ENCODE data around the gene GYS2.

GYS2 gene

DNA sequence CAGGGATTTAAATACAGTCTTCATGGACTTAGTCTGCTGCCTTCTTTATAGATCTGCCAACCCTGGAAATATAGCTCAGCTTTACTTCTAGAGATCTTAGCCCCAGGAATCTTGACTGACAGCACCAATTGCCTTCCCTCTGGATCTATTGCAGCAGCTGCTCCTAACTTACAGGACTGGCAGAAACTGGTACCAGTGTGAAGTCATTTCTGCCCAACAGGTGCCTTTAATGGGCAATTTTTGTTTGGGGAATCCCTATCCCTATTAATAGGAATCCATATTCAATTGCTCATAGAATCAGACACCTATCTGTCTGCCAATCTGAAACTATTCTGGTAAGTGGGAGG is 51.3 kb downstream of the GYS2 start:
- DNase-seq (ENCODE audit: extremely low spot score) = no peak
- ChIA-PET POLR2A (no interaction called here), CTCF (no interaction called here)
- TF ChIP-seq NFRKB (IDR thresholded peaks at IDR 0.05) (no peak), TARDBP (IDR thresholded peaks at IDR 0.05) (no peak), HDGF (IDR thresholded peaks at IDR 0.05; ENCODE audit: borderline replicate concordance) (no peak), SUZ12 (IDR thresholded peaks at IDR 0.05) (no peak), ELF4 (IDR thresholded peaks at IDR 0.05) (no peak), LEF1 (IDR thresholded peaks at IDR 0.05; ENCODE audit: borderline replicate concordance) (no peak), FOXM1 (IDR thresholded peaks at IDR 0.05; ENCODE audit: borderline replicate concordance) (no peak), BHLHE40 (IDR thresholded peaks at IDR 0.05; ENCODE audit: borderline replicate concordance) (no peak), CTBP1 (IDR thresholded peaks at IDR 0.05; ENCODE audit: borderline replicate concordance) (no peak), SP1 (IDR thresholded peaks at IDR 0.05) (no peak), L3MBTL2 (conservative IDR thresholded peaks at IDR 0.05) (no peak), ARNT (IDR thresholded peaks at IDR 0.05) (no peak), FOXK2 (IDR thresholded peaks at IDR 0.05) (no peak)
- TF ChIP-seq, protein P1, sequence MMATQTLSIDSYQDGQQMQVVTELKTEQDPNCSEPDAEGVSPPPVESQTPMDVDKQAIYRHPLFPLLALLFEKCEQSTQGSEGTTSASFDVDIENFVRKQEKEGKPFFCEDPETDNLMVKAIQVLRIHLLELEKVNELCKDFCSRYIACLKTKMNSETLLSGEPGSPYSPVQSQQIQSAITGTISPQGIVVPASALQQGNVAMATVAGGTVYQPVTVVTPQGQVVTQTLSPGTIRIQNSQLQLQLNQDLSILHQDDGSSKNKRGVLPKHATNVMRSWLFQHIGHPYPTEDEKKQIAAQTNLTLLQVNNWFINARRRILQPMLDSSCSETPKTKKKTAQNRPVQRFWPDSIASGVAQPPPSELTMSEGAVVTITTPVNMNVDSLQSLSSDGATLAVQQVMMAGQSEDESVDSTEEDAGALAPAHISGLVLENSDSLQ (IDR thresholded peaks at IDR 0.05) = no peak

DNA sequence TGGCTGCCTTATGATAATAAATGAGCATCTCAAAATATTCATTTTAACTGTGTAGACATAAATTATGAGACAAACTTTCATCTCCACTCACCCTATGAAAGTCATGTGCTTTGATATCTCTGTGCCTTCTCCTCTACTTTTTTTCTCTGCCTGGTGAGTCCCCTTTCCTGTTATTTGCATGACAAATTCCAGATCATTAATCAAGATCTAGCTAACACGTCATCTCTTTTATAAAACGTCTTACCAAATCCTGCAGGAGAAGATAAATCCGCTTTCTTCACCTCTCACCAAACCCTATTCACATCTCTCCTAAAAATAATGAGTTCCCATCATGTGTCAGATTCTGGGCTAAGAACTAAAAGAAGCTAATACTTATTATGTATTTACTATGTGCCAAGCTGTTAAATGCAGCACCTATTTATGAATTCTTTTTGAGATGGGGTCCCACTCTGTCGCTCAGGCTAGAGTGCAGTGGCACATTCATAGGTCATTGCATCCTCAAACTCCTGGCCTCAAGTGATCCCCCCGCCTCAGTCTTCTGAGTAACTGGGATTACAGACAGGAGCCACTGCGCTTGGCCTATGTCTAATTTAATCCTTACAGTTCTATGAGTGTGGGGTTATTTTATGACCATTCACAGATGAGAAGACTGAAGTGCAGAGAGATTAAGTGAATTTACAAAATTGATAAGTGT is 51.9 kb downstream of the GYS2 start:
- CTCF ChIA-PET = no interaction called here
- TF ChIP-seq LEF1 (IDR thresholded peaks at IDR 0.05; ENCODE audit: borderline replicate concordance) (no peak), L3MBTL2 (conservative IDR thresholded peaks at IDR 0.05) (no peak), ELF4 (IDR thresholded peaks at IDR 0.05) (no peak), ARNT (IDR thresholded peaks at IDR 0.05) (no peak), BHLHE40 (IDR thresholded peaks at IDR 0.05; ENCODE audit: borderline replicate concordance) (no peak), ZNF384 (IDR thresholded peaks at IDR 0.05) (no peak), CTBP1 (IDR thresholded peaks at IDR 0.05; ENCODE audit: borderline replicate concordance) (no peak)
- POLR2A ChIA-PET = no interaction called here
- no peak for DNase-seq (ENCODE audit: extremely low spot score)

DNA sequence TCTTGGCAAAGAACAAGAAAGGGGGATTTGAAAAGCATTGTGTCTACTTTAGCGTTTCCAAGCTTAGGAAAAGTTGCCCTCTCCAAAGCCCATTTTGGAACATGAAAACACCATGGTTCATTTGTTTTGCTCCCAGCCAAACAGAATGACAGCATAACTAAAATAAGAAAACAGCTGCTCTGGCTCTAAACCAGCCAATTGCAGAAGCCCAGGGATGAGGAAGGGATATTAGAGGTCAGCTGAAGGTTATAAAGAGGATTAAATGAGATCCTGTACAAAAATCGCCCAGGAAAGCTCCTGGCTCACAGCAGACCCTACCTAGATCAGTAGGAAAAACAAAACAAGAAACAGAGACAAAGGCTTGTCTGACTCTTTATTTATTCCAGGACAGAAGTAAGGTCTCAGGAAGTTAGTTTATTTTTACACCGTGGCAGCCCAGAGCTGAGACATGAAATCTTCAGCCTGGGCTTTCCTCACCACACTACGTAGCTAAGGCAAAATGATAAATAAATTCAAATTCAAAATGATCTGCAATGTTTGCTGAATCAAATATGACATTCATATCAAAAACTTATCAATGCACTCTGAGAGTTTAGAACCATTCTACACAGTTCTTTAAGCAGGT is 52.7 kb downstream of the GYS2 start:
- ChIA-PET CTCF (no interaction called here), POLR2A (no interaction called here)

DNA sequence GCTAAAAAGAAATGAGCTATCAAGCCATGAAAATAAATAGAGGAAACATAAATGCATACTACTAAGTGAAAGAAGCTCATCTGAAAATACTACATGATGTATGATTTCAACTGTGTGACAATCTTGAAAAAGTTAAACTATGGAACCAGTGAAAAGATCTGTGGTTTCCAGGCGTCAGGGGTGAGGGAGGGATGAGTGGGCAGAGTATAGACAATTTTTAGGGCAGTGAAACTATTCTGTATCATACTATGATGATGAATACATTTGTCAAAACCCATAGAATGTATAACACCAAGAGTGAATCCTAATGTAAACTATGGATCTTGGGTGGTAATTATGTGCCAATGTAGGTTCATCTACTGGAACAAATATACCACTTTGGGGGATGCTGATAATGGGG is 57.2 kb downstream of the GYS2 start:
- POLR2A ChIA-PET = no interaction called here
- CTCF ChIA-PET = no interaction called here
- DNase-seq (ENCODE audit: extremely low spot score) = no peak
- TF ChIP-seq NFRKB (IDR thresholded peaks at IDR 0.05) = no peak
- TF ChIP-seq BHLHE40 (IDR thresholded peaks at IDR 0.05; ENCODE audit: borderline replicate concordance) = no peak
- TF ChIP-seq CTBP1 (IDR thresholded peaks at IDR 0.05; ENCODE audit: borderline replicate concordance) = no peak
- TF ChIP-seq HDGF (IDR thresholded peaks at IDR 0.05; ENCODE audit: borderline replicate concordance) = no peak
- TF ChIP-seq FOXM1 (IDR thresholded peaks at IDR 0.05; ENCODE audit: borderline replicate concordance) = no peak
- TF ChIP-seq ELF4 (IDR thresholded peaks at IDR 0.05) = no peak
- TF ChIP-seq ARNT (IDR thresholded peaks at IDR 0.05) = no peak
- TF ChIP-seq FOXK2 (IDR thresholded peaks at IDR 0.05) = no peak
- no peak for TF ChIP-seq ZNF384 (IDR thresholded peaks at IDR 0.05)
- TF ChIP-seq, protein P1 (IDR thresholded peaks at IDR 0.05) = no peak
- no peak for TF ChIP-seq L3MBTL2 (conservative IDR thresholded peaks at IDR 0.05)
- TF ChIP-seq SP1 (IDR thresholded peaks at IDR 0.05) = no peak

More for the DNA sequence above, 52.7 kb downstream of the GYS2 start:
- TF ChIP-seq LEF1 (IDR thresholded peaks at IDR 0.05; ENCODE audit: borderline replicate concordance) (no peak), SUZ12 (IDR thresholded peaks at IDR 0.05) (no peak), BHLHE40 (IDR thresholded peaks at IDR 0.05; ENCODE audit: borderline replicate concordance) (no peak), FOXM1 (IDR thresholded peaks at IDR 0.05; ENCODE audit: borderline replicate concordance) (no peak), ELF4 (IDR thresholded peaks at IDR 0.05) (no peak)
- DNase-seq (ENCODE audit: extremely low spot score) = no peak

DNA sequence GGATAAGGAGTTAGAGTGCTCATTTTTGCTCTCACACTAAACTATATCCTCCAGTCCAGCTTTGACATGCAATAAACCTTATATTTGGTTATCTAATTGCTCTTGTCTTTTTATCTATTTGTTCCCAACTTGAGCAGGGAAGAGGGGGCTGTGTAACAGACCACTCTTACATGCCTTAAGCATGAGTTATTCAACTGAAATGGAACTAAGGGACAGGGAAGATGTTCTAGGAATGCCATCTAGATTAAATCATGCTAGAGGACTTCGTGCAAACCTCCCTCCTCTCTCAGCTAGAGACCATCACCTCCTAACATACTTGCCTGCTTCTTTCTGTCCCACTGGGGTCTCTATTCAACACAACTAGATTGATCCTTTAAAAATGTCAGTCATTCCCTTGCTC is 57.9 kb downstream of the GYS2 start:
- DNase-seq (ENCODE audit: extremely low spot score) = no peak
- ChIA-PET CTCF (no interaction called here), POLR2A (no interaction called here)
- TF ChIP-seq HDGF (IDR thresholded peaks at IDR 0.05; ENCODE audit: borderline replicate concordance) (no peak), LEF1 (IDR thresholded peaks at IDR 0.05; ENCODE audit: borderline replicate concordance) (no peak), CTBP1 (IDR thresholded peaks at IDR 0.05; ENCODE audit: borderline replicate concordance) (no peak), ZNF384 (IDR thresholded peaks at IDR 0.05) (no peak), NFRKB (IDR thresholded peaks at IDR 0.05) (no peak), ARNT (IDR thresholded peaks at IDR 0.05) (no peak)

DNA sequence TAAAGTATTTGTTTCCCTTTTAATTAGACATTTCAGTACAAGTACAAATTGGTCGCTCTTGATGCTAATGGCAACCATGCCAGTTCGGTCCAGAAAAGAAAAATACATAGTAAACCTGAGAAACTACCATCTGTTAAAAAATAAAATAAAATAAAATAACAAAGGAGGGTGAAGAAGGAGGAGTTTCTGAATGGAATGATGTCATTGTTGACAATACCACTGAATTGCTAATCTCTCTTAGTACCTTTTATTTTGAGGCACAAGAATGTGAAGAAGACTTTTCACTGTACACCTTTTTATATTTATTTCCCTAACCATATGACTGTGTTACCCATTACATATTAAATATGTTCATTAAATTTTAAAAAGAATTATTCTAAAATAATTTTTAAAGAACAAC is 59.1 kb downstream of the GYS2 start:
- no peak for DNase-seq (ENCODE audit: extremely low spot score)
- CTCF ChIA-PET = no interaction called here
- TF ChIP-seq ARNT (IDR thresholded peaks at IDR 0.05) (no peak), TARDBP (IDR thresholded peaks at IDR 0.05) (no peak), FOXM1 (IDR thresholded peaks at IDR 0.05; ENCODE audit: borderline replicate concordance) (no peak), FOXK2 (IDR thresholded peaks at IDR 0.05) (no peak), SP1 (IDR thresholded peaks at IDR 0.05) (no peak), CTBP1 (IDR thresholded peaks at IDR 0.05; ENCODE audit: borderline replicate concordance) (no peak), HDGF (IDR thresholded peaks at IDR 0.05; ENCODE audit: borderline replicate concordance) (no peak), ELF4 (IDR thresholded peaks at IDR 0.05) (no peak), BHLHE40 (IDR thresholded peaks at IDR 0.05; ENCODE audit: borderline replicate concordance) (no peak), FOXA1 (IDR thresholded peaks at IDR 0.05) (no peak)
- POLR2A ChIA-PET = no interaction called here

DNA sequence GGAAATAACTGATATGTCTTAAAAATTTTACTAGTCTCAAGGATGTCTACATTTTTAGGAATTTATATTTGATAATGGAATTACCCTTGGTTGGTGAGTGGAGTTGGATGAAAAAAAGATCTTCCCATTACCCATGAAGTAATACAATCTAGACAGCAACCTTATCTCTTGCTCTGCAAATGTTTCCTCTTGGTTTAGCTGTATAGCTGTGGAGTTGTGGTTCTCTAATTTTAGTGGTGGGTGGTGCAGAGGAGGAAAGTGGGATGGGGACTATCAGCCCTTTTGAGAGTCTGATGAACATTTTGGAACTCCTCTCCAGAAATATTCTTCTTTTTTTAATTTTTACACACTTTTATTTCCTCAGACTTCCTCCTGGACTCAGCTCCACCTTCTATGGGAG is 61.5 kb downstream of the GYS2 start:
- POLR2A ChIA-PET = no interaction called here

More for the DNA sequence above, 61.5 kb downstream of the GYS2 start:
- TF ChIP-seq ZNF384 (IDR thresholded peaks at IDR 0.05) (no peak), ARNT (IDR thresholded peaks at IDR 0.05) (no peak), L3MBTL2 (conservative IDR thresholded peaks at IDR 0.05) (no peak), TARDBP (IDR thresholded peaks at IDR 0.05) (no peak), ELF4 (IDR thresholded peaks at IDR 0.05) (no peak), CTBP1 (IDR thresholded peaks at IDR 0.05; ENCODE audit: borderline replicate concordance) (no peak)
- TF ChIP-seq, protein P1 (IDR thresholded peaks at IDR 0.05) = no peak
- DNase-seq (ENCODE audit: extremely low spot score) = no peak
- CTCF ChIA-PET = no interaction called here

Data from HEK293T (cell line).